Neural cell (in vitro differentiated cells): ENCODE data around the gene KLHL17.

Source experiments
- EP300 ChIP-seq: fragments of 450-650 bp; conservative IDR thresholded peaks from 2 replicates; pipeline ENCODE4 v1.6.1; 2014; ENCODE audit warnings: antibody characterized with exemption, mild to moderate bottlenecking, moderate library complexity; ENCODE audit not compliant: poor library complexity, severe bottlenecking
- EZH2 ChIP-seq: fragments of 200-600, 300-800 bp; shearing (Covaris generic), sonication (generic); IDR thresholded peaks from 2 replicates; pipeline ENCODE4 v1.6.1; 2014; ENCODE audit warnings: antibody characterized with exemption, low read length, borderline replicate concordance, mild to moderate bottlenecking; ENCODE audit not compliant: insufficient read depth, poor library complexity, severe bottlenecking
- MXI1 ChIP-seq: fragments of 450-650 bp; conservative IDR thresholded peaks from 2 replicates; pipeline ENCODE4 v1.6.1; 2014; ENCODE audit warnings: antibody characterized with exemption, mild to moderate bottlenecking; ENCODE audit not compliant: poor library complexity, severe bottlenecking
- POLR2AphosphoS5 ChIP-seq: IDR thresholded peaks from 2 replicates; pipeline ENCODE4 v1.6.1; 2012
- RAD21 ChIP-seq: fragments of 450-650 bp; conservative IDR thresholded peaks from 2 replicates; pipeline ENCODE4 v1.6.1; 2014; ENCODE audit warnings: antibody characterized with exemption, mild to moderate bottlenecking, moderate library complexity
- SMC3 ChIP-seq: fragments of 450-650 bp; conservative IDR thresholded peaks from 2 replicates; pipeline ENCODE4 v1.6.1; 2014; ENCODE audit warnings: antibody characterized with exemption, mild to moderate bottlenecking, moderate library complexity; ENCODE audit not compliant: poor library complexity
- TAF1 ChIP-seq: IDR thresholded peaks from 2 replicates; pipeline ENCODE4 v1.6.1; 2012; ENCODE audit warnings: low read depth
- TF ChIP-seq, protein P1 (sequence below): fragments of 450-650 bp; IDR thresholded peaks from 2 replicates; pipeline ENCODE4 v1.5.1; 2014; ENCODE audit warnings: antibody characterized with exemption, mild to moderate bottlenecking, moderate library complexity; ENCODE audit not compliant: poor library complexity, severe bottlenecking
- TF ChIP-seq, protein P2 (sequence below): IDR thresholded peaks from 2 replicates; pipeline ENCODE4 v1.6.1; 2012; ENCODE audit warnings: borderline replicate concordance

GRCh38 chr1:913491-914130 lies 46.8 kb upstream of the KLHL17 start:
- TF ChIP-seq, protein P1, sequence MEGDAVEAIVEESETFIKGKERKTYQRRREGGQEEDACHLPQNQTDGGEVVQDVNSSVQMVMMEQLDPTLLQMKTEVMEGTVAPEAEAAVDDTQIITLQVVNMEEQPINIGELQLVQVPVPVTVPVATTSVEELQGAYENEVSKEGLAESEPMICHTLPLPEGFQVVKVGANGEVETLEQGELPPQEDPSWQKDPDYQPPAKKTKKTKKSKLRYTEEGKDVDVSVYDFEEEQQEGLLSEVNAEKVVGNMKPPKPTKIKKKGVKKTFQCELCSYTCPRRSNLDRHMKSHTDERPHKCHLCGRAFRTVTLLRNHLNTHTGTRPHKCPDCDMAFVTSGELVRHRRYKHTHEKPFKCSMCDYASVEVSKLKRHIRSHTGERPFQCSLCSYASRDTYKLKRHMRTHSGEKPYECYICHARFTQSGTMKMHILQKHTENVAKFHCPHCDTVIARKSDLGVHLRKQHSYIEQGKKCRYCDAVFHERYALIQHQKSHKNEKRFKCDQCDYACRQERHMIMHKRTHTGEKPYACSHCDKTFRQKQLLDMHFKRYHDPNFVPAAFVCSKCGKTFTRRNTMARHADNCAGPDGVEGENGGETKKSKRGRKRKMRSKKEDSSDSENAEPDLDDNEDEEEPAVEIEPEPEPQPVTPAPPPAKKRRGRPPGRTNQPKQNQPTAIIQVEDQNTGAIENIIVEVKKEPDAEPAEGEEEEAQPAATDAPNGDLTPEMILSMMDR = no peak
- TF ChIP-seq SMC3 = no peak
- no peak for TF ChIP-seq POLR2AphosphoS5
- no peak for TF ChIP-seq EZH2
- TF ChIP-seq EP300 = no peak
- TF ChIP-seq RAD21 = no peak
- TF ChIP-seq, protein P2, sequence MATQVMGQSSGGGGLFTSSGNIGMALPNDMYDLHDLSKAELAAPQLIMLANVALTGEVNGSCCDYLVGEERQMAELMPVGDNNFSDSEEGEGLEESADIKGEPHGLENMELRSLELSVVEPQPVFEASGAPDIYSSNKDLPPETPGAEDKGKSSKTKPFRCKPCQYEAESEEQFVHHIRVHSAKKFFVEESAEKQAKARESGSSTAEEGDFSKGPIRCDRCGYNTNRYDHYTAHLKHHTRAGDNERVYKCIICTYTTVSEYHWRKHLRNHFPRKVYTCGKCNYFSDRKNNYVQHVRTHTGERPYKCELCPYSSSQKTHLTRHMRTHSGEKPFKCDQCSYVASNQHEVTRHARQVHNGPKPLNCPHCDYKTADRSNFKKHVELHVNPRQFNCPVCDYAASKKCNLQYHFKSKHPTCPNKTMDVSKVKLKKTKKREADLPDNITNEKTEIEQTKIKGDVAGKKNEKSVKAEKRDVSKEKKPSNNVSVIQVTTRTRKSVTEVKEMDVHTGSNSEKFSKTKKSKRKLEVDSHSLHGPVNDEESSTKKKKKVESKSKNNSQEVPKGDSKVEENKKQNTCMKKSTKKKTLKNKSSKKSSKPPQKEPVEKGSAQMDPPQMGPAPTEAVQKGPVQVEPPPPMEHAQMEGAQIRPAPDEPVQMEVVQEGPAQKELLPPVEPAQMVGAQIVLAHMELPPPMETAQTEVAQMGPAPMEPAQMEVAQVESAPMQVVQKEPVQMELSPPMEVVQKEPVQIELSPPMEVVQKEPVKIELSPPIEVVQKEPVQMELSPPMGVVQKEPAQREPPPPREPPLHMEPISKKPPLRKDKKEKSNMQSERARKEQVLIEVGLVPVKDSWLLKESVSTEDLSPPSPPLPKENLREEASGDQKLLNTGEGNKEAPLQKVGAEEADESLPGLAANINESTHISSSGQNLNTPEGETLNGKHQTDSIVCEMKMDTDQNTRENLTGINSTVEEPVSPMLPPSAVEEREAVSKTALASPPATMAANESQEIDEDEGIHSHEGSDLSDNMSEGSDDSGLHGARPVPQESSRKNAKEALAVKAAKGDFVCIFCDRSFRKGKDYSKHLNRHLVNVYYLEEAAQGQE = no peak
- no peak for TF ChIP-seq TAF1
- no peak for TF ChIP-seq MXI1
